ENCODE data around the gene LARP6. TPM values are rescaled to one million over a fixed set of nuclear protein-coding genes. Genes with fewer than 3 reads are reported as not detected.

Gene LARP6
- total and polyA plus RNA-seq, 2 of the 13 experiments (the other 11 are each of a cell fraction or from before 2014, with no cell fraction given): 2.9 to 8.2 TPM

DNA sequence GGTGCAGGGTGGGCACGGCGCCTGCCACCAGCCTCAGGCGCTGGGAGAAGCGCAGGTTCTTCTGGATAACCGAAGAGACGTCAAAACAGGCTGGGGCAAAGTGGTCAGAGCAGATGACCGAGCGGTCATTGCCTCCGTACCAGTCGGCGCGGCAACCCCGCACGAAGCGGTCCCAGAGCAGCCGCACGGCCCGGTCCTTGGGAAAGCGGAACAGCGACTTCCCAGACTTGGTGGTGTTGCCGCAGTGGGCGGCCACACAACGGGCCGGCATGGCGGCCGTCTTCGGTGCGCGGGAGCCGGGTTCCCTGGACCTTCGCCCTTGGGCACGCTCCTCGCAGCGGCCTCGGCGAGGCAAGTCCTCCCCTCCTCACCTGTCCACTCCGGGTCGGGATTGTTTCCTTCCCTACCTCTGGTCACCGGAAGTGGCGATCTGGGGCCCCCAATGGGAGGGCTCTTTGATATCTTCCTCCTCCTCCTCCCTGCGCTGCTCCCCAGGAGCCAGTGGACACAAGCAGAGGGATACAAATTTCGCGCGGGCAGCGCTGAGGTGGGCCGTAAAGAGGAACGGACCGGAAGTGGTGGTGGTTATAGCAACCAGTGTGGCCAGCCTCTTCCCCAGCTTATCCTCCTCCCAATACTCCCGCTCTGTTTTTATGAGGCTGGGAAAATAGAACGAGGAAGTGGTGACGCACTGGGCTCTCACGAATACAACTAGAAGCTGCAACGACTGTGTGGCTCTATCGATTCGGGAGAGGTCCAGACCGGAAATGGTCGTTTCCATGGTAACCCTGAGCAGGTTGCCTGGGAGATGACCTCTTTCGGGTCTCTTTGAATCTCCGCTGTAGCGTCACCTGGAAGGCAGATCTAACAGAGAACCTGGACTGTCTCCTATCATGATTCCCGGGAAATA, 38.3 kb upstream of the LARP6 start, which contains the start of the genes LRRC49 and THAP10 (continued):
- TF ChIP-seq ZNF713 (CRISPR knock-in tag; IDR thresholded peaks at IDR 0.05) (no peak), PHF8 (CRISPR knock-in tag; IDR thresholded peaks at IDR 0.05) (peak; percentile 84), SRSF1 (optimal IDR thresholded peaks at IDR 0.05; ENCODE audit: low read depth, low read length) (no peak), EED (CRISPR knock-in tag; IDR thresholded peaks at IDR 0.05) (no peak), ZNF121 (CRISPR knock-in tag; IDR thresholded peaks at IDR 0.05) (no peak), KMT2A (CRISPR knock-in tag; IDR thresholded peaks at IDR 0.05) (peak; percentile 77), SP140L (CRISPR knock-in tag; IDR thresholded peaks at IDR 0.05; ENCODE audit: borderline replicate concordance) (no peak), CENPT (CRISPR knock-in tag; IDR thresholded peaks at IDR 0.05; ENCODE audit: low read depth) (no peak), LBX2 (CRISPR knock-in tag; IDR thresholded peaks at IDR 0.05; ENCODE audit: borderline replicate concordance) (no peak), KAT7 (CRISPR knock-in tag; IDR thresholded peaks at IDR 0.05; ENCODE audit: borderline replicate concordance) (0 out of 2 replicates have a peak, but pooled peaks have one; percentile 40), TBX3 (IDR thresholded peaks at IDR 0.05; ENCODE audit: borderline replicate concordance) (no peak), SOX5 (CRISPR knock-in tag; IDR thresholded peaks at IDR 0.05; ENCODE audit: borderline replicate concordance) (peak; percentile 6; the same call in 1 of the 2 replicates), ZNF781 (CRISPR knock-in tag; IDR thresholded peaks at IDR 0.05; ENCODE audit: borderline replicate concordance, not compliant biosample characterization) (no peak), TGIF2 (CRISPR knock-in tag; IDR thresholded peaks at IDR 0.05) (no peak; the same call in 1 of the 2 replicates), AKAP8 (CRISPR knock-in tag; IDR thresholded peaks at IDR 0.05) (no peak), ZNF354B (CRISPR knock-in tag; IDR thresholded peaks at IDR 0.05) (no peak), MLX (CRISPR knock-in tag; IDR thresholded peaks at IDR 0.05) (no peak)
- TF ChIP-seq, protein P1, sequence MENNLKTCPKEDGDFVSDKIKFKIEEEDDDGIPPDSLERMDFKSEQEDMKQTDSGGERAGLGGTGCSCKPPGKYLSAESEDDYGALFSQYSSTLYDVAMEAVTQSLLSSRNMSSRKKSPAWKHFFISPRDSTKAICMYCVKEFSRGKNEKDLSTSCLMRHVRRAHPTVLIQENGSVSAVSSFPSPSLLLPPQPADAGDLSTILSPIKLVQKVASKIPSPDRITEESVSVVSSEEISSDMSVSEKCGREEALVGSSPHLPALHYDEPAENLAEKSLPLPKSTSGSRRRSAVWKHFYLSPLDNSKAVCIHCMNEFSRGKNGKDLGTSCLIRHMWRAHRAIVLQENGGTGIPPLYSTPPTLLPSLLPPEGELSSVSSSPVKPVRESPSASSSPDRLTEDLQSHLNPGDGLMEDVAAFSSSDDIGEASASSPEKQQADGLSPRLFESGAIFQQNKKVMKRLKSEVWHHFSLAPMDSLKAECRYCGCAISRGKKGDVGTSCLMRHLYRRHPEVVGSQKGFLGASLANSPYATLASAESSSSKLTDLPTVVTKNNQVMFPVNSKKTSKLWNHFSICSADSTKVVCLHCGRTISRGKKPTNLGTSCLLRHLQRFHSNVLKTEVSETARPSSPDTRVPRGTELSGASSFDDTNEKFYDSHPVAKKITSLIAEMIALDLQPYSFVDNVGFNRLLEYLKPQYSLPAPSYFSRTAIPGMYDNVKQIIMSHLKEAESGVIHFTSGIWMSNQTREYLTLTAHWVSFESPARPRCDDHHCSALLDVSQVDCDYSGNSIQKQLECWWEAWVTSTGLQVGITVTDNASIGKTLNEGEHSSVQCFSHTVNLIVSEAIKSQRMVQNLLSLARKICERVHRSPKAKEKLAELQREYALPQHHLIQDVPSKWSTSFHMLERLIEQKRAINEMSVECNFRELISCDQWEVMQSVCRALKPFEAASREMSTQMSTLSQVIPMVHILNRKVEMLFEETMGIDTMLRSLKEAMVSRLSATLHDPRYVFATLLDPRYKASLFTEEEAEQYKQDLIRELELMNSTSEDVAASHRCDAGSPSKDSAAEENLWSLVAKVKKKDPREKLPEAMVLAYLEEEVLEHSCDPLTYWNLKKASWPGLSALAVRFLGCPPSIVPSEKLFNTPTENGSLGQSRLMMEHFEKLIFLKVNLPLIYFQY (CRISPR knock-in tag; IDR thresholded peaks at IDR 0.05; ENCODE audit: borderline replicate concordance): no peak
- TF ChIP-seq, protein P2, sequence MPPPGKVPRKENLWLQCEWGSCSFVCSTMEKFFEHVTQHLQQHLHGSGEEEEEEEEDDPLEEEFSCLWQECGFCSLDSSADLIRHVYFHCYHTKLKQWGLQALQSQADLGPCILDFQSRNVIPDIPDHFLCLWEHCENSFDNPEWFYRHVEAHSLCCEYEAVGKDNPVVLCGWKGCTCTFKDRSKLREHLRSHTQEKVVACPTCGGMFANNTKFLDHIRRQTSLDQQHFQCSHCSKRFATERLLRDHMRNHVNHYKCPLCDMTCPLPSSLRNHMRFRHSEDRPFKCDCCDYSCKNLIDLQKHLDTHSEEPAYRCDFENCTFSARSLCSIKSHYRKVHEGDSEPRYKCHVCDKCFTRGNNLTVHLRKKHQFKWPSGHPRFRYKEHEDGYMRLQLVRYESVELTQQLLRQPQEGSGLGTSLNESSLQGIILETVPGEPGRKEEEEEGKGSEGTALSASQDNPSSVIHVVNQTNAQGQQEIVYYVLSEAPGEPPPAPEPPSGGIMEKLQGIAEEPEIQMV (CRISPR knock-in tag; IDR thresholded peaks at IDR 0.05; ENCODE audit: low read depth): no peak
- TF ChIP-seq, protein P3, sequence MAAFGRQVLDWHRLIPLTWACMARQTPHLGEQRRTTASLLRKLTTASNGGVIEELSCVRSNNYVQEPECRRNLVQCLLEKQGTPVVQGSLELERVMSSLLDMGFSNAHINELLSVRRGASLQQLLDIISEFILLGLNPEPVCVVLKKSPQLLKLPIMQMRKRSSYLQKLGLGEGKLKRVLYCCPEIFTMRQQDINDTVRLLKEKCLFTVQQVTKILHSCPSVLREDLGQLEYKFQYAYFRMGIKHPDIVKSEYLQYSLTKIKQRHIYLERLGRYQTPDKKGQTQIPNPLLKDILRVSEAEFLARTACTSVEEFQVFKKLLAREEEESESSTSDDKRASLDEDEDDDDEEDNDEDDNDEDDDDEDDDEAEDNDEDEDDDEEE (CRISPR knock-in tag; IDR thresholded peaks at IDR 0.05): 0 out of 2 replicates have a peak, but pooled peaks have one; percentile 53
- TF ChIP-seq, protein P4, sequence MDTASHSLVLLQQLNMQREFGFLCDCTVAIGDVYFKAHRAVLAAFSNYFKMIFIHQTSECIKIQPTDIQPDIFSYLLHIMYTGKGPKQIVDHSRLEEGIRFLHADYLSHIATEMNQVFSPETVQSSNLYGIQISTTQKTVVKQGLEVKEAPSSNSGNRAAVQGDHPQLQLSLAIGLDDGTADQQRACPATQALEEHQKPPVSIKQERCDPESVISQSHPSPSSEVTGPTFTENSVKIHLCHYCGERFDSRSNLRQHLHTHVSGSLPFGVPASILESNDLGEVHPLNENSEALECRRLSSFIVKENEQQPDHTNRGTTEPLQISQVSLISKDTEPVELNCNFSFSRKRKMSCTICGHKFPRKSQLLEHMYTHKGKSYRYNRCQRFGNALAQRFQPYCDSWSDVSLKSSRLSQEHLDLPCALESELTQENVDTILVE (CRISPR knock-in tag; IDR thresholded peaks at IDR 0.05): no peak
